HTERT RPE-1 (cell line): Measurements from ENCODE around the gene SIGLEC6.
"Not testable (repeated sequence)": the region's sequence is repeated elsewhere in the genome, so short reads cannot be mapped to it uniquely, and the experiment has no call there.

Experiments
- in situ Hi-C: fragments of 300-500 bp; cut with MboI; formaldehyde crosslinking; loops from 4 replicates; pipeline ENCODE4 v1.14.3; 2020; ENCODE audit warnings: low sequenced_read_pairs

Gene SIGLEC6

GRCh38 chr19:51509823-51510660 is 21.4 kb downstream of the SIGLEC6 start:
- in situ Hi-C loops = no loop called here

- in situ Hi-C loops = no loop called here
These were observed 23.3 kb downstream of the SIGLEC6 start for GRCh38 chr19:51508059-51508733.

GRCh38 chr19:51507640-51508058 is 23.8 kb downstream of the SIGLEC6 start:
- in situ Hi-C loops = no loop called here

DNA sequence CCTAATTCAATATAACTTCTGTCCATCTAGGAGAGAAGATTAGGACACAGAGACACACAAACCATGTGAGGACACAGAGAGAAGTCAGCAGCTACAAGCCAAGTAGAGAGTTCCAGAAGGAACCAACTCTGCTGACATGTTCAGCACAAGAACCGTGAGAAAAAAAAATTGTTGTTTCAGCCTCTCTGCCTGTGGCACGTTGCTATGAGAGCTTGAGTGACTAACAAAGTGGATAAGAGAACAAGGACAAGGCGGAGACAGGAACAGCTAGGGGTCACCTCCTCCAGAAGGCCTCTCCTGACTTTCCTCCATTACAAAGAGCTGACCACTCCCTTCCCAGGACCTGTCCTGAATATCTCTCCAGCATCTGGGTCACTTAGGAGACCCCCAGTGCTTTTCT is 24.3 kb downstream of the SIGLEC6 start:
- in situ Hi-C loops = no loop called here

GRCh38 chr19:51505904-51506303 is 25.6 kb downstream of the SIGLEC6 start:
- in situ Hi-C loops = no loop called here

GRCh38 chr19:51503896-51504295 is 27.6 kb downstream of the SIGLEC6 start:
- in situ Hi-C loops = no loop called here

DNA sequence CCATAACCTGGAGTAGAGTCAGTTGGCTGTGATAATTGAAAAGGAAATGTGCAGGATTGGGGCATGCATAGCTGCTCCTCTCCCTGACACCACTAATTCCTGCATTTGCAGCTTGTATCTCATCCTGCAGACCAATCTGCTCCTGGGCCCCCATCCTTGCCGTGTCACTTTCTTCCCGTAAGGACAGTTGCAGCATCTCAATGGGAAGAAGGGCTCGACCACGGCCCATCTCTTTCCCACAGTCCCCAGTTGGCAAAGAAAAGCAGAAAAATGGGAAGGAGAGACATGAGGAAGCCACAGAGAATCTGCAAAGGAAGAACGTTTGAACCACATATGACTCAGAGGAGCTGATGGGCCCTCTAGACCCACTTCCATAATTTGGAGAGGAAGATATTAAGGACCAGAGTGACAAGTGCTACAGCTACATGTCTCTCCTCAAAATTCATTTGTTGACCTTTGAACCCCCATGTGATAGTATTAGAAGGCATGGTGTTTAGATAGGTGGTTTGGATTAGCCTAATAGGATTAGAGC is 28.1 kb downstream of the SIGLEC6 start:
- in situ Hi-C loops = no loop called here

DNA sequence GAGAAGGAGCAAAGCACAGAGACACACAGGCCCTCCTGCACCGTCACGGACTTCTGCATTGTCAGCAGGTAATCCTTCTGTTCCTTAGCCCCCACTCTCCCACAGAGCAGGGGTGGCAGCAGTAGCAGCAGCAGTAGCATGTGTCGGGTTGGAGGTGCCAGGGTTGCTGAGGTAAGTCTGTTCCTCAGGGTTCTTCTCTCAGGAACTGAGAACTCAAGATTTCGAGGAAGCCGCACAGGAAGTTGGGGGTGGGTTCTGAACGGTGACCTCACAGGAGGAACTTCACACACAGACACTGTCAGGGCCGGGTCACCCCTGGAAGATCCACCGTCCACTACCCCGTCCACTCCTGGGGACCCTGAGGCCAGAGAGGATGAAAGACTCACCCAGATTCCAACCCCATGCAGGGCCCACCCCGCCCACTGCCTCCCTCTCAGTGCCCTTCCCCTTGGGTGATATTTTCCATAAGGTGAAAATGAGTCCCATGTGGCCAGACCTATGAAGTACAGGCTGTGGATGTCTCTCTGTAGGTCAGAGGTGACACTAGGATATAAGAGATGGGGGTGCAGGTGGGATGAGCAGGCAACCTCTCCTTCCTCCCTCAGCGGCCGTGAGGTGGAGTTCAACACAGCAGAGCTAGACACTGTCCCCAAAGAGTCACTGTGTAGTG is 29.7 kb downstream of the SIGLEC6 start, which contains the start of gene SIGLEC12:
SIGLEC12 (minus strand) TSS at position 207 of the 670 bp plus-strand sequence; CDS start at position 140, 67 bp downstream.
- in situ Hi-C loops = no loop called here

- in situ Hi-C loops = not testable (repeated sequence)
These were observed 30.5 kb downstream of the SIGLEC6 start for GRCh38 chr19:51500931-51501330.

- in situ Hi-C loops = no loop called here
These were observed 33.8 kb downstream of the SIGLEC6 start for GRCh38 chr19:51497666-51498065.

GRCh38 chr19:51493776-51494175 is 37.7 kb downstream of the SIGLEC6 start:
- in situ Hi-C loops = no loop called here

DNA sequence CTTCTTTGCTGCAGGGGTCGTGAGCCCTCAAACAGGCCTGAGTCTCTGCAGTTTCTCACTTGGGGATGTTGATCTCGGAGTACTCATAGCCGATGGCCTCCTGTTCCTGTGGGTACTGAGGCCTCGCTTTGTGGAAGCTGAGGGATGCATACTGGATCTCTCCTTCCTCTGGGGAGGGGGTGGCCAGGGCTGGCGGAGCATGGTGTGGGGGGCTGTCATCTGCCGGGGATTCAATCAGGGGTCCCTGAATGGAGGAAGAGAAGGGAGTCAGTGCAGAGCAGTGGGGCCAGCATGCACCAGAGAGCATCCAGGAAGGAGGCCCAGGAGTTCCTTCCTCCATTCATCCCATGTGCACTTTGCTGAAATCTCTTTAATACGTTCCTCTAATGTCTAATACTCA is 39.9 kb downstream of the SIGLEC6 start:
- in situ Hi-C loops = no loop called here

GRCh38 chr19:51490676-51491075 is 40.8 kb downstream of the SIGLEC6 start:
- in situ Hi-C loops = no loop called here

- in situ Hi-C loops = no loop called here
These were observed 42.4 kb downstream of the SIGLEC6 start for GRCh38 chr19:51489113-51489512.

GRCh38 chr19:51488491-51488890 is 43.0 kb downstream of the SIGLEC6 start:
- in situ Hi-C loops = no loop called here

GRCh38 chr19:51485960-51486660 is 45.4 kb downstream of the SIGLEC6 start:
- in situ Hi-C loops = no loop called here

- in situ Hi-C loops = no loop called here
These were observed 50.9 kb downstream of the SIGLEC6 start for GRCh38 chr19:51480590-51480989.

DNA sequence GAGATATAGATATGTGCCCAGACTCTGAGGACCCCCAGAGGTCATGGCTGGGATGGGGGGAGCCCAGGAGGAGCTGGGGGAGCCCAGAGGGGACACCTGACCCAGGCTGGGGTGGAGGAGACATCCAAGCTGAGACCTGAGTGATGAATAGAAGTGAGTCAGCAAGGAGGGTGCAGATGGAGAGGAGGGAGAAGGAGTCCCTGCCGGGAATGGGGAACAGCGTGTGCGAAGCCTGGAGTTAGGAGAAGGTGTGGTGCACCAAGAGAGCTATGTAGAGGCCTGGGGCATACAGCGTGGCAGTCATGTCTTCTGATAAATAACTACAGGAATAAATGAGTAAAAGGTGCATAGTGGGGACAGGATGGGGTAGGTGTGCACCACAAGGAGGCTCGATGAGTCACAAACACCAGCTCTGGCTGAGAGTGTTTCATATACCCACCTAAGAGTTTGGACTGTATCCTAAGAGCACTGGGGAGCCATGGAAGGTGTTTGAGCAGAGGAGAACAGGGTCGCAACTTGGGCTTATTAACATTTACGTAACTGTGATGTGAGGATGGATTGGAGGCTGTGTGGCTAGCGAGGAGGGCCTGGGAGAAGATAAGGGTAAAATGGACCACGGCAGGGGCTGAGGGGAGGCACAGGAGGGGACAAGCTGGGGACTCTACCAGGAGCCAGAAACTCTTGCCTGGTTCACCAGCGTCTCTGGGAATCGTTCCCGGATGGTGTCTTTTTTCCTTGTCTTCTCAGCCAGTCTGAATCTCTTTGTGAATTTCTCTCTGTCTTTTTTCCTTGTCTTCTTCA is 51.7 kb downstream of the SIGLEC6 start:
- in situ Hi-C loops = no loop called here

DNA sequence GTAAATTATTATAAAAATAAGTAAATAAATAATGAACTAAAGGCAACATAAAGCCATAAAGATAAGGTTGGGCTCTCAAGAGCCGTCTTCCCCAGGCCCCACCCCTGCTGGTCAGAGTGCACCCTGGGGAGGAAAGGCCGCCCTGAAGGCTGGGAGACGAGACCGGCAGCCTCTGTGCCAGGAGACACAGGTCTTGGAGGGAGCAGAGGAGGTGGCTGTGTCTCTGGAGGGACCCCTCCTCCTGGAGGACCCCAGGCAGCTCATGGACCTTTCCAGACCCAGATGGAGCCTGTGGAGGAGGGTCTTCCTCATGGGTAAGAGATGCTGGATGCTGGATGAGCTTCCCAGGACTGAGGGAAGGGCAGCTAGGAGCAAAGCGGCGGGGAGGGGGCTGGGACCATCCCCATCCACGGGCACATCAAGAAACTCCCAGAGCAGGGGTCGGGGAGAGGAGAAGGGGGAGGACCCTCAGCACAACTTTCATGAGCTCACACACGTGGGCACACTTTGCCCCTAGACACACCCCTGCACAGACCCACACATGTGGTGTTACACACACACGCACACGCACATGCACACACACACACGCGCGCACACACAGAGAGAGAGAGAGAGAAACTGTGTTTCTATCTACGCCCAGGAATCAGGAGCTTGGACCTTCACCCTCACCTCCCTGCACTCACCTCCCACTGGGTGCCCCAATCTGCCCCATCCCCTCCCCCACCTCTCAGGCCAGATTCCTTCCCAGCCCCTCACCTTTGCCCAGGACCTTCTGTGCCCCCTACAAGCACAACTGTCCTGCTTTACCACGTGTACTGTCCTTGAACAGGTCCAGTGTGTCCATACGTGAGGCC is 52.9 kb downstream of the SIGLEC6 start, which contains the start of gene CEACAM18:
CEACAM18 (plus strand) TSS at position 159 of the 854 bp plus-strand sequence.
- in situ Hi-C loops = no loop called here
